Measurements from ENCODE around the gene ADCK1.
A peak's percentile ranks its signal among the peaks of the same experiment; 100 is the strongest.
"Not testable (repeated sequence)": the region's sequence is repeated elsewhere in the genome, so short reads cannot be mapped to it uniquely, and the experiment has no call there.

The ADCK1 gene

GRCh38 chr14:77867476-77867875, 67.6 kb downstream of the ADCK1 start:
- no peak for DNase-seq

GRCh38 chr14:77868552-77869285, 68.8 kb downstream of the ADCK1 start:
- no peak for DNase-seq

GRCh38 chr14:77869340-77869739, 69.4 kb downstream of the ADCK1 start:
- DNase-seq = no peak

GRCh38 chr14:77870646-77871045, 70.7 kb downstream of the ADCK1 start:
- DNase-seq = no peak

- DNase-seq = no peak
Observed at GRCh38 chr14:77872152-77872551, 72.2 kb downstream of the ADCK1 start.

GRCh38 chr14:77872983-77873382, 73.1 kb downstream of the ADCK1 start:
- DNase-seq = no peak

- DNase-seq = no peak
Observed at GRCh38 chr14:77878783-77879182, 78.9 kb downstream of the ADCK1 start.

- DNase-seq = no peak
Observed at GRCh38 chr14:77880056-77880455, 80.1 kb downstream of the ADCK1 start.

- DNase-seq = peak; percentile 54
Observed at GRCh38 chr14:77882098-77882497, 82.2 kb downstream of the ADCK1 start.

- DNase-seq = no peak
Observed at GRCh38 chr14:77882636-77883035, 82.7 kb downstream of the ADCK1 start.

- DNase-seq = no peak
Observed at GRCh38 chr14:77883131-77883846, 83.4 kb downstream of the ADCK1 start.

GRCh38 chr14:77883847-77884238, 83.9 kb downstream of the ADCK1 start:
- DNase-seq = no peak

GRCh38 chr14:77885367-77885766, 85.5 kb downstream of the ADCK1 start:
- no peak for DNase-seq

GRCh38 chr14:77886010-77886409, 86.1 kb downstream of the ADCK1 start:
- no peak for DNase-seq

GRCh38 chr14:77888903-77889302, 89.0 kb downstream of the ADCK1 start:
- DNase-seq = not testable (repeated sequence)

- no peak for DNase-seq
Observed at GRCh38 chr14:77889971-77890442, 90.1 kb downstream of the ADCK1 start.

- no peak for DNase-seq
Observed at GRCh38 chr14:77890873-77891272, 91.0 kb downstream of the ADCK1 start.

GRCh38 chr14:77892381-77892871, 92.5 kb downstream of the ADCK1 start:
- no peak for DNase-seq

GRCh38 chr14:77892890-77893484, 93.1 kb downstream of the ADCK1 start:
- no peak for DNase-seq

- no peak for DNase-seq
Observed at GRCh38 chr14:77897374-77897773, 97.5 kb downstream of the ADCK1 start.

- DNase-seq = no peak
Observed at GRCh38 chr14:77902811-77903210, 102.9 kb downstream of the ADCK1 start.

GRCh38 chr14:77903221-77903620, 103.3 kb downstream of the ADCK1 start:
- DNase-seq = no peak

GRCh38 chr14:77903937-77904617, 104.2 kb downstream of the ADCK1 start:
- no peak for DNase-seq

Measured in left hindlimb (tissue), 1 donor.